GM15510 (cell line): ENCODE results near the gene ABCC6.
"Not testable (repeated sequence)": the region's sequence is repeated elsewhere in the genome, so short reads cannot be mapped to it uniquely, and the experiment has no call there.

Source experiments
- POLR2A ChIP-seq: IDR thresholded peaks from 3 replicates; pipeline ENCODE4 v1.6.1; 2011; ENCODE audit warnings: borderline replicate concordance; ENCODE audit not compliant: insufficient read length; ENCODE audit errors: extremely low read depth

The ABCC6 gene

GRCh38 chr16:16222850-16223661 is at the start of gene ABCC6:
Gene ABCC6 (minus strand): TSS chr16:16223494. CDS start chr16:16223434, 60 bp downstream.
- not testable (repeated sequence) for TF ChIP-seq POLR2A

DNA sequence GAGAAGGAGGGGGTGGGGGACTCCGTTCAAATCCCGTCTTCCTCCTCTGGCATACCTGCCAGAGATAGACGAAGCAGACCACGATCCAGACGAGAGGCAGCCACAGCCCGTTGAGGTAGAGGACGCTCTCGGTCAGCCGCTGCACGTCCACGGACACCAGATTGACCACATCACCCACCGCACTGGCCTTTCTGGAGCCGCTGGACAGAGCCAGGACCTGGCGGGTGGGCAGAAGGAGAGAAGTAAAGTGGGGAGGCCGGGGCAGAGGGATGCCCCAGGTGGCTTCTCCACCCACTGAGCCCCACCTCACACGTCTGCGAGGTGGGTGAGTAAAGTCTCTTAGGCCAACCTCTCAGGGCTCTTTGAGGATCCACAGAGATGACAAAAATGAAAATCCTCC is 25.3 kb downstream of the ABCC6 start:
- TF ChIP-seq POLR2A: no peak

- TF ChIP-seq POLR2A: no peak
These were observed 26.0 kb downstream of the ABCC6 start for GRCh38 chr16:16197331-16197730.

- no peak for TF ChIP-seq POLR2A
These were observed 27.2 kb downstream of the ABCC6 start for GRCh38 chr16:16196099-16196498.

- no peak for TF ChIP-seq POLR2A
These were observed 31.7 kb downstream of the ABCC6 start for GRCh38 chr16:16191493-16192167.

DNA sequence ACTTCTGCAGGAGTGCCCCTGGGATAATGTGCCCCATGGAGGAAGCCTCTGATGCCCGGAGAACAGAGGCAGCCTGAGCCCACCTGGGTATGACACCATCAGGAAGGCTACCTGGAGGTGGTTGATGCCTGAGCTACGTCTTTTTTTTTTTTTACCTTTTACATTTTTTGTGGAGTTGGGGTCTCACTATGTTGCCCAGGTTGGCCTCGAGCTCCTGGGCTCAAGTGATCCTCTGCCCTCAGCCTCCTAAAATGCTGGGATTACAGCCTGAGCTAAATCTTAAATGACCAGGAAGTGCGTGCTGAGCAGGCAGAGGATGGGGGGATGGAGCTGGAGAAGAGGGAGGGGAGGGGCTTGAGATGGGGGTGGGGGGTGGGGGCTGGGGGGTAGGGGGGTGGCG is 32.7 kb downstream of the ABCC6 start:
- TF ChIP-seq POLR2A: no peak

DNA sequence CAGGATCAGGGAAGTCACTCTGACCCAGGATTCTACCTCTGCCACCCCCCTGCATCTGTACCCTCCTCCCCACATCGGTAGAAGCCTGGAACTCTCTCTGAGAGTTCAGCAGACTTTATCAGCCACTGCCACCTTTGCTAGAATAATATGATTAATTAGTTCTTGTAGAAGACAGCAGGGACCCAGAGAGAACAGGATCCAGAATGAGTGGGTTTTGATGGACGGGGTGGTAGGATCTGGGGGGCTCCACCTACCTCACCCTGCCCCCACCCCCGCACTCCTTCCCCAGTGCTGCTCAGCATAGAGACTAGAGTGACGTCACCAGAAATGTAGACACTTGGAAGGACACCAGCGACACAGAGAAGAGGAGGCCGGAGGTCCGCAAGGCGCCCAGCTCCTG is 33.5 kb downstream of the ABCC6 start:
- no peak for TF ChIP-seq POLR2A

GRCh38 chr16:16188827-16189226 is 34.5 kb downstream of the ABCC6 start:
- no peak for TF ChIP-seq POLR2A

DNA sequence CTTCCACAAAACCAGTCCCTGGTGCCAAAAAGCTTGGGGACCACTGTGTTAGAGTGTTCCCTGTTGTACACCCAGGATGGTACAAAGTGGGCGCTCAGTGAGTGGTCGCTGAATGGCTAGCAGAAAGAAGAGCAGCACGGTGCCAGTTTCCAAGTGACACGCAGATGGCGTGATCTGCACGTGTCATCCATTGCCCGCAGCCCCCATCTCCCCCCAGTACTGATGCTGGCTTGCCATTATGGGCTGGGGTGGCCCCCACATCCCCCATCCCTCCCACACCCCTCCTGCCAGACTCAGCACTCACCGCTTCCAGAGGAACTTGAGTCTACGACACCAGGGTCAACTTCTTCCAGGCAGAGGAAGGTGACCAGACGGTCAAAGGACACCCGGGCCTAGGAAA is 36.5 kb downstream of the ABCC6 start:
- TF ChIP-seq POLR2A: no peak

- TF ChIP-seq POLR2A: no peak
These were observed 38.2 kb downstream of the ABCC6 start for GRCh38 chr16:16185095-16185494.

DNA sequence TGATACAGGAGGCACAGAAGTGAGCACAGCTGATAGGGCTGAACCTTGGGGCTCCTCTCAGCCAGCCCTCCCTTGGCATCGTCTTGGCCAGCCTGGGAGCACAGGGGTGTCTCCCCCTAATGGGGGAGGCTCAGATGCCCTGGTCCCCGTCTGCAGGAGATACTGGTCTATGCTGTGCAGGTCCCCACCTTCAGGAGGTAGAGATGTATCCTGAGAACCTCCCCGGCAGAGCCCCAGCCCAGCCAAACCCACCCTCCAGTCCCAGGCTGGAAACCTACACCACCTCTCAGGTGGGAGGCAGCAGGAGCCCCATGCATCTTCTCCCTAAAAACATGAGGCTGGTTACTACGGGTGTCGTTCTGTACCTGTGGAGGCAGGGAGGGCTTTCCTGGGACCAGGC is 38.7 kb downstream of the ABCC6 start:
- no peak for TF ChIP-seq POLR2A

GRCh38 chr16:16183562-16183961 is 39.7 kb downstream of the ABCC6 start:
- no peak for TF ChIP-seq POLR2A

- TF ChIP-seq POLR2A: no peak
These were observed 40.4 kb downstream of the ABCC6 start for GRCh38 chr16:16182918-16183317.

- no peak for TF ChIP-seq POLR2A
These were observed 44.7 kb downstream of the ABCC6 start for GRCh38 chr16:16178455-16179162.

DNA sequence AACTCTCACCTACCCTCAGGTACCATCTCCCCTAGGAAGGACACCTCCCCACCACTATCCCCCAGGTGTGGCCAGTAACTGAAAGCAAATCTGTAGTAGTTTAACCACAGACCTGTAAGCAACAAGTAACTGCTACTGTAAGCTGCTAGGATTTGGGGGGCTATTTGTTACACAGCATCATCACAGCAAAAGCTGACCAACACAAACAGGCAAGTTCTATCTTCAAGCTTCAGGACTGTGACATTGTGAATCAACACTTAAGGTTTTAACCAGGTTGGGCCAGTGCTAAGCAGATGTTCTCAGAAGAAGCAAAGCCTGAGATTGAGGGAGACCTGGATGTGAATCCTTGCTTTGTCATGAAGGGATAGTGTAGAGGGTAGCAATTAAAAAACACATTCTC is 47.0 kb downstream of the ABCC6 start:
- no peak for TF ChIP-seq POLR2A
